HepG2 (cell line): ENCODE measurements around the gene TOMM22. TPM values are rescaled to one million over a fixed set of nuclear protein-coding genes. Genes with fewer than 3 reads are reported as not detected.

Experiments used
- ATF1 ChIP-seq: IDR thresholded peaks from 2 replicates; pipeline ENCODE4 v1.6.1; 2016; ENCODE audit warnings: mild to moderate bottlenecking, control low read depth
- CEBPB ChIP-seq: IDR thresholded peaks from 2 replicates; pipeline ENCODE4 v1.6.1; 2011; ENCODE audit warnings: low read depth, low read length, improper control_type of control experiment, borderline replicate concordance
- HMGA1 ChIP-seq: sonication (generic); formaldehyde crosslinking; conservative IDR thresholded peaks from 2 replicates; pipeline ENCODE4 v1.4.0; 2020; ENCODE audit warnings: missing genetic modification reagents
- MBNL3 ChIP-seq: fragments of 250-450 bp; sonication (Bioruptor Pico); conservative IDR thresholded peaks from 2 replicates; pipeline ENCODE4 v1.8.0; 2022; ENCODE audit warnings: mild to moderate bottlenecking, inconsistent platforms
- PATZ1 ChIP-seq: sonication (generic); formaldehyde crosslinking; IDR thresholded peaks from 2 replicates; pipeline ENCODE4 v1.4.0; 2020; ENCODE audit warnings: missing genetic modification reagents
- PLRG1 ChIP-seq: fragments of 450-650 bp; conservative IDR thresholded peaks from 2 replicates; pipeline ENCODE4 v1.6.1; 2016
- PRMT3 ChIP-seq: sonication (generic); formaldehyde crosslinking; IDR thresholded peaks from 2 replicates; pipeline ENCODE4 v1.8.1; 2022; ENCODE audit warnings: low read depth, mild to moderate bottlenecking, moderate library complexity, missing genetic modification reagents, borderline replicate concordance
- SMAD3 ChIP-seq: sonication (generic); formaldehyde crosslinking; IDR thresholded peaks from 2 replicates; pipeline ENCODE4 v1.4.0; 2020; ENCODE audit warnings: missing genetic modification reagents
- TERF1 ChIP-seq: sonication (generic); formaldehyde crosslinking; IDR thresholded peaks from 2 replicates; pipeline ENCODE4 v1.8.0; 2022; ENCODE audit warnings: mild to moderate bottlenecking, missing genetic modification reagents, moderate library complexity
- ZBTB42 ChIP-seq: sonication (generic); formaldehyde crosslinking; IDR thresholded peaks from 2 replicates; pipeline ENCODE4 v1.5.0; 2020; ENCODE audit warnings: mild to moderate bottlenecking, missing genetic modification reagents
- ZFX ChIP-seq: sonication (generic); formaldehyde crosslinking; IDR thresholded peaks from 2 replicates; pipeline ENCODE4 v1.4.0; 2020; ENCODE audit warnings: mild to moderate bottlenecking, low read depth, missing genetic modification reagents, moderate library complexity
- ZNF34 ChIP-seq: sonication (generic); formaldehyde crosslinking; IDR thresholded peaks from 2 replicates; pipeline ENCODE4 v1.4.0; 2020; ENCODE audit warnings: mild to moderate bottlenecking, missing genetic modification reagents, borderline replicate concordance
- ZNF543 ChIP-seq: sonication (generic); formaldehyde crosslinking; IDR thresholded peaks from 2 replicates; pipeline ENCODE4 v1.4.0; 2020; ENCODE audit warnings: mild to moderate bottlenecking, missing genetic modification reagents
- ZNF720 ChIP-seq: sonication (generic); formaldehyde crosslinking; IDR thresholded peaks from 2 replicates; pipeline ENCODE4 v1.4.0; 2020; ENCODE audit warnings: missing genetic modification reagents
- ZNF766 ChIP-seq: sonication (generic); formaldehyde crosslinking; IDR thresholded peaks from 2 replicates; pipeline ENCODE4 v1.5.0; 2020; ENCODE audit warnings: missing genetic modification reagents, borderline replicate concordance
- ZSCAN29 ChIP-seq: sonication (generic); formaldehyde crosslinking; conservative IDR thresholded peaks from 2 replicates; pipeline ENCODE4 v1.4.0; 2020; ENCODE audit warnings: mild to moderate bottlenecking, missing genetic modification reagents
- polyA plus RNA-seq, 8 experiments: library from polyadenylated mRNA; depleted of rRNA in 3 of 8; stranded (reverse) in 7 of 8; unstranded in 1 of 8; fragments of >200 nt; fragmentation: Illumina TruSeq in 4 of 8; extraction: Trizol in 4 of 8; gene quantifications; 2 replicates each; pipeline versions ENCODE4 v1.2.1 to v1.2.3, GENCODE V29; 2011 to 2016; ENCODE audit warnings: low read depth in 4 of 8, missing spikeins in 1 of 8, mixed read lengths in 1 of 8; ENCODE audit not compliant: insufficient read depth in 1 of 8
- total RNA-seq, 5 experiments: library from RNA; depleted of rRNA; stranded (reverse); fragments of >200 nt; fragmentation: Illumina TruSeq; extraction: Trizol; gene quantifications; 2 replicates each; pipeline ENCODE4 v1.2.3, GENCODE V29; 2016; ENCODE audit warnings: low read depth in 1 of 5
- TF ChIP-seq, protein P1 (sequence below): sonication (generic); formaldehyde crosslinking; IDR thresholded peaks from 2 replicates; pipeline ENCODE4 v1.4.0; 2020; ENCODE audit warnings: missing genetic modification reagents, borderline replicate concordance
- TF ChIP-seq, protein P2 (sequence below): sonication (generic); formaldehyde crosslinking; IDR thresholded peaks from 2 replicates; pipeline ENCODE4 v1.4.0; 2020; ENCODE audit warnings: missing genetic modification reagents, mild to moderate bottlenecking, borderline replicate concordance
- TF ChIP-seq, protein P3 (sequence below): IDR thresholded peaks from 2 replicates; pipeline ENCODE4 v1.6.1; 2016; ENCODE audit warnings: low read depth, control low read depth

TOMM22 gene
- total and polyA plus RNA-seq, 2 of the 13 experiments (the other 11 are each of a cell fraction or from before 2014, with no cell fraction given), result 46.9 to 118 TPM

- TF ChIP-seq PATZ1 (CRISPR knock-in tag) (no peak), MBNL3 (CRISPR knock-in tag) (no peak), HMGA1 (no peak), PRMT3 (CRISPR knock-in tag) (no peak), ATF1 (CRISPR knock-in tag) (no peak), ZSCAN29 (CRISPR knock-in tag) (no peak), PLRG1 (no peak), CEBPB (no peak), ZNF34 (no peak), ZBTB42 (CRISPR knock-in tag) (0 out of 2 replicates have a peak, but pooled peaks have one; percentile 69), SMAD3 (CRISPR knock-in tag) (0 out of 2 replicates have a peak, but pooled peaks have one; percentile 56), ZNF543 (CRISPR knock-in tag) (no peak), ZNF720 (CRISPR knock-in tag) (no peak), ZFX (CRISPR knock-in tag) (peak; percentile 80), ZNF766 (CRISPR knock-in tag) (no peak), TERF1 (CRISPR knock-in tag) (no peak)
- TF ChIP-seq, protein P1, sequence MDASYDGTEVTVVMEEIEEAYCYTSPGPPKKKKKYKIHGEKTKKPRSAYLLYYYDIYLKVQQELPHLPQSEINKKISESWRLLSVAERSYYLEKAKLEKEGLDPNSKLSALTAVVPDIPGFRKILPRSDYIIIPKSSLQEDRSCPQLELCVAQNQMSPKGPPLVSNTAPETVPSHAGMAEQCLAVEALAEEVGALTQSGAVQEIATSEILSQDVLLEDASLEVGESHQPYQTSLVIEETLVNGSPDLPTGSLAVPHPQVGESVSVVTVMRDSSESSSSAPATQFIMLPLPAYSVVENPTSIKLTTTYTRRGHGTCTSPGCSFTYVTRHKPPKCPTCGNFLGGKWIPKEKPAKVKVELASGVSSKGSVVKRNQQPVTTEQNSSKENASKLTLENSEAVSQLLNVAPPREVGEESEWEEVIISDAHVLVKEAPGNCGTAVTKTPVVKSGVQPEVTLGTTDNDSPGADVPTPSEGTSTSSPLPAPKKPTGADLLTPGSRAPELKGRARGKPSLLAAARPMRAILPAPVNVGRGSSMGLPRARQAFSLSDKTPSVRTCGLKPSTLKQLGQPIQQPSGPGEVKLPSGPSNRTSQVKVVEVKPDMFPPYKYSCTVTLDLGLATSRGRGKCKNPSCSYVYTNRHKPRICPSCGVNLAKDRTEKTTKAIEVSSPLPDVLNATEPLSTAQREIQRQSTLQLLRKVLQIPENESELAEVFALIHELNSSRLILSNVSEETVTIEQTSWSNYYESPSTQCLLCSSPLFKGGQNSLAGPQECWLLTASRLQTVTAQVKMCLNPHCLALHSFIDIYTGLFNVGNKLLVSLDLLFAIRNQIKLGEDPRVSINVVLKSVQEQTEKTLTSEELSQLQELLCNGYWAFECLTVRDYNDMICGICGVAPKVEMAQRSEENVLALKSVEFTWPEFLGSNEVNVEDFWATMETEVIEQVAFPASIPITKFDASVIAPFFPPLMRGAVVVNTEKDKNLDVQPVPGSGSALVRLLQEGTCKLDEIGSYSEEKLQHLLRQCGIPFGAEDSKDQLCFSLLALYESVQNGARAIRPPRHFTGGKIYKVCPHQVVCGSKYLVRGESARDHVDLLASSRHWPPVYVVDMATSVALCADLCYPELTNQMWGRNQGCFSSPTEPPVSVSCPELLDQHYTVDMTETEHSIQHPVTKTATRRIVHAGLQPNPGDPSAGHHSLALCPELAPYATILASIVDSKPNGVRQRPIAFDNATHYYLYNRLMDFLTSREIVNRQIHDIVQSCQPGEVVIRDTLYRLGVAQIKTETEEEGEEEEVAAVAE (CRISPR knock-in tag), result no peak
- TF ChIP-seq, protein P2, sequence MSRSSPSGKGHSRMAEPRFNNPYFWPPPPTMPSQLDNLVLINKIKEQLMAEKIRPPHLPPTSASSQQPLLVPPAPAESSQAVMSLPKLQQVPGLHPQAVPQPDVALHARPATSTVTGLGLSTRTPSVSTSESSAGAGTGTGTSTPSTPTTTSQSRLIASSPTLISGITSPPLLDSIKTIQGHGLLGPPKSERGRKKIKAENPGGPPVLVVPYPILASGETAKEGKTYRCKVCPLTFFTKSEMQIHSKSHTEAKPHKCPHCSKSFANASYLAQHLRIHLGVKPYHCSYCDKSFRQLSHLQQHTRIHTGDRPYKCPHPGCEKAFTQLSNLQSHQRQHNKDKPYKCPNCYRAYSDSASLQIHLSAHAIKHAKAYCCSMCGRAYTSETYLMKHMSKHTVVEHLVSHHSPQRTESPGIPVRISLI (CRISPR knock-in tag), result no peak
- TF ChIP-seq, protein P3, sequence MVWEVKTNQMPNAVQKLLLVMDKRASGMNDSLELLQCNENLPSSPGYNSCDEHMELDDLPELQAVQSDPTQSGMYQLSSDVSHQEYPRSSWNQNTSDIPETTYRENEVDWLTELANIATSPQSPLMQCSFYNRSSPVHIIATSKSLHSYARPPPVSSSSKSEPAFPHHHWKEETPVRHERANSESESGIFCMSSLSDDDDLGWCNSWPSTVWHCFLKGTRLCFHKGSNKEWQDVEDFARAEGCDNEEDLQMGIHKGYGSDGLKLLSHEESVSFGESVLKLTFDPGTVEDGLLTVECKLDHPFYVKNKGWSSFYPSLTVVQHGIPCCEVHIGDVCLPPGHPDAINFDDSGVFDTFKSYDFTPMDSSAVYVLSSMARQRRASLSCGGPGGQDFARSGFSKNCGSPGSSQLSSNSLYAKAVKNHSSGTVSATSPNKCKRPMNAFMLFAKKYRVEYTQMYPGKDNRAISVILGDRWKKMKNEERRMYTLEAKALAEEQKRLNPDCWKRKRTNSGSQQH (CRISPR knock-in tag), result no peak; the same call in 1 of the 2 replicates
These were observed 25.3 kb upstream of the TOMM22 start, which contains the start of the genes CBY1 and FAM227A (continued) for GRCh38 chr22:38656256-38657044.
